ENCODE measurements around the gene OCRL.

Gene OCRL

GRCh38 chrX:129522184-129523078, 17.6 kb upstream of the OCRL start:
- TF ChIP-seq, protein P1, sequence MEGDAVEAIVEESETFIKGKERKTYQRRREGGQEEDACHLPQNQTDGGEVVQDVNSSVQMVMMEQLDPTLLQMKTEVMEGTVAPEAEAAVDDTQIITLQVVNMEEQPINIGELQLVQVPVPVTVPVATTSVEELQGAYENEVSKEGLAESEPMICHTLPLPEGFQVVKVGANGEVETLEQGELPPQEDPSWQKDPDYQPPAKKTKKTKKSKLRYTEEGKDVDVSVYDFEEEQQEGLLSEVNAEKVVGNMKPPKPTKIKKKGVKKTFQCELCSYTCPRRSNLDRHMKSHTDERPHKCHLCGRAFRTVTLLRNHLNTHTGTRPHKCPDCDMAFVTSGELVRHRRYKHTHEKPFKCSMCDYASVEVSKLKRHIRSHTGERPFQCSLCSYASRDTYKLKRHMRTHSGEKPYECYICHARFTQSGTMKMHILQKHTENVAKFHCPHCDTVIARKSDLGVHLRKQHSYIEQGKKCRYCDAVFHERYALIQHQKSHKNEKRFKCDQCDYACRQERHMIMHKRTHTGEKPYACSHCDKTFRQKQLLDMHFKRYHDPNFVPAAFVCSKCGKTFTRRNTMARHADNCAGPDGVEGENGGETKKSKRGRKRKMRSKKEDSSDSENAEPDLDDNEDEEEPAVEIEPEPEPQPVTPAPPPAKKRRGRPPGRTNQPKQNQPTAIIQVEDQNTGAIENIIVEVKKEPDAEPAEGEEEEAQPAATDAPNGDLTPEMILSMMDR (IDR thresholded peaks at IDR 0.05; ENCODE audit: low read depth, low read length): peak; percentile 21
- peak overlapping the region; percentile 79 to 80 for H3K4me3 ChIP-seq (replicated peaks in 1 of 2; ENCODE audit: low read depth in 2 of 2, low read length in 2 of 2)
- DNase-seq (ENCODE audit: low read depth in 2 of 2): peak; percentile 60 to 70

- DNase-seq (ENCODE audit: low read depth in 2 of 2): peak; percentile 42 to 76
- TF ChIP-seq, protein P1 (IDR thresholded peaks at IDR 0.05; ENCODE audit: low read depth, low read length): no peak
- peak within 1 kb of the TSS; percentile 79 to 80 for H3K4me3 ChIP-seq (replicated peaks in 1 of 2; ENCODE audit: low read depth in 2 of 2, low read length in 2 of 2)
These were observed 16.8 kb upstream of the OCRL start, which contains the start of gene SMARCA1 for GRCh38 chrX:129523079-129523911. Gene SMARCA1 (minus strand): TSS chrX:129523490. CDS start chrX:129523370, 120 bp downstream.

DNA sequence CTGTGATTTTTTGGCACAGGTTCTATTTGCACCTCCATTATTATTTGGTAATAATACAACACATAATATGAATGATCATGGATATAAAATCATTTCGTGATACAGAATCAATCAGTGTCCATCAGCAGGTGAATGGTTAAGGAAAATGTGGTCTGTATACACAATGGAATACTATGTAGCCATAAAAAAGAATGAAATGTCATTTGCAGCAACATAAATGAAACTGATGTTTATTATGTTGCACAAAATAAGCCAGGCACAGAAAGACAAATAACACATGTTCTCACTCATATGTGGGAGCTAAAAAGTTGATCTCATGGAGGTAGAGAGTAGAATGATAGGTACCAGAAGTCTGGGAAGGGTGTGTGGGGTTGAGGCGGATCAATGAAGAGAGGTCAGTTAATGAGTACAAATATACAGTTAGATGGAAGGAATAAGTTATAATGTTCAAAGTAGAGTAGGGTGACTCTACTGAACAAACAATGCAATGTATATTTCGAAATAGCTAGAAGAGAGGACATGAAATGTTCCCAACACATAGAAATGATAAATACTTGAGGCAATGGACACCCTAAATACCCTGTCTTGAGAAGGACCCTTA, 15.7 kb upstream of the OCRL start:
- no peak for DNase-seq (ENCODE audit: low read depth in 2 of 2)
- TF ChIP-seq, protein P1 (IDR thresholded peaks at IDR 0.05; ENCODE audit: low read depth, low read length): no peak
- no peak overlapping the region for H3K4me3 ChIP-seq (replicated peaks in 1 of 2; ENCODE audit: low read depth in 2 of 2, low read length in 2 of 2)

- TF ChIP-seq, protein P1 (IDR thresholded peaks at IDR 0.05; ENCODE audit: low read depth, low read length): no peak
- peak; percentile 4 to 40 for DNase-seq (ENCODE audit: low read depth in 2 of 2)
- H3K4me3 ChIP-seq (replicated peaks in 1 of 2; ENCODE audit: low read depth in 2 of 2, low read length in 2 of 2): no peak overlapping the region
These were observed 14.9 kb upstream of the OCRL start for GRCh38 chrX:129525162-129525561.

DNA sequence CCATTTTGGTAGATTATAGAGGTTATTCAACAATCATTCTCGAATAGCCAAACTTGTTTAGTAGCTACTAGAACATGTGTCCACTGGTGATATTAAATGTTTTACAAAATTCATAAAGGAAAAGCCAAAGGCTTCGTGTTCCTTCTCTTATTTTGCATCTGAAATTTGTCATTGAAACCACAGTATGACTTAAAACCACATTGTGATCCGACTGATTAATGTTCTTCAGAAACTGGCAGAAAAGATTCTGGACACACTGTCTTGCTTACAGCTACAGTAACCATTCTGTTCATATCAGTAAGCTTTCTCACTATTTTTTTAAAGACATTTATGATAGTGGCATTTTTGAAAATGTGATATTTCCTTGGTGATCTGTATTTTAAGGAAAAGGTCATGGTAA, 14.2 kb upstream of the OCRL start:
- DNase-seq (ENCODE audit: low read depth in 2 of 2): no peak
- TF ChIP-seq, protein P1 (IDR thresholded peaks at IDR 0.05; ENCODE audit: low read depth, low read length): no peak
- no peak overlapping the region for H3K4me3 ChIP-seq (replicated peaks in 1 of 2; ENCODE audit: low read depth in 2 of 2, low read length in 2 of 2)

GRCh38 chrX:129529685-129530281, 10.3 kb upstream of the OCRL start:
- TF ChIP-seq, protein P1 (IDR thresholded peaks at IDR 0.05; ENCODE audit: low read depth, low read length): no peak
- peak; percentile 47 to 54 for DNase-seq (ENCODE audit: low read depth in 2 of 2)
- no peak overlapping the region for H3K4me3 ChIP-seq (replicated peaks in 1 of 2; ENCODE audit: low read depth in 2 of 2, low read length in 2 of 2)
